Measurements from ENCODE around the gene SHF. TPM values are rescaled to one million over a fixed set of nuclear protein-coding genes. Genes with fewer than 3 reads are reported as not detected.

Gene SHF
- total and polyA plus RNA-seq, 3 experiments from 2014 or later: 1.5 to 29.5 (median 25.4) TPM

DNA sequence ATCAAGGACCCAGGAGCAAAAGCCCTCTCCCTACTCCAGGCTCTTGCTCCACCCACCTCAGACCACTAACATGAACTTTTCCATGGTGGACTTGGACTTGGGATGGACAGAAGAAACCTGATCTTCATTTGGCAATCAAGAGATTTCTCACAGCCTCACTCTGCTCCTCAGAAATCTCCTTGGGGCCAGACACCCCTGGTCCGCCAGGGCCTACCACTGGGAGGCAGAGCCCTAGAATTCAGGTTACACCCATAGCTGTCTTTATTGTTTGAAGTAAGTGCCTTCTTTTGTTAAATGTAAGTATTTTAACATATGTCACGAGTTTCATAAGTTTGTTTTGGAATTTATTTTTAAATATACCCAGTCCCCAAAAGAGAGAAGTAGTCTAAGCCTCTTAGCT is 13.2 kb downstream of the SHF start:
- Mint-ChIP-seq H3K9me3 (no peaks in the 10 kb centered on the region), H3K4me3 (no peak overlapping the region), H3K27me3 (no peaks in the 10 kb centered on the region), H3K36me3 (no peaks in the 10 kb centered on the region), H3K4me1 (no peaks in the 10 kb centered on the region), H3K27ac (peak overlapping the region in 1 of 8 donors; percentile 68)
- Histone ChIP-seq H3K27ac (ENCODE audit: low read depth, low read length) (no peak overlapping the region), H3K4me3 (ENCODE audit: low read length) (no peak overlapping the region), H3K9me3 (ENCODE audit: low read length) (no peaks in the 10 kb centered on the region), H3K4me1 (ENCODE audit: insufficient read depth, low read length) (no peaks in the 10 kb centered on the region), H3K36me3 (ENCODE audit: insufficient read depth, low read length) (no peaks in the 10 kb centered on the region), H3K27me3 (ENCODE audit: insufficient read depth, low read length, poor library complexity, severe bottlenecking) (no peaks in the 10 kb centered on the region)
- no peak for DNase-seq
- CTCF ChIA-PET: interaction anchor here (3.7 kb wide), 1 partner anchor 11 kb away, joined by 18 read pairs; no protein-coding TSS in a partner anchor
- POLR2A ChIA-PET: no interaction called here

- Mint-ChIP-seq H3K4me3 (peak overlapping the region in 1 of 7 donors; percentile 20), H3K27ac (no peak overlapping the region), H3K27me3 (no peaks in the 10 kb centered on the region), H3K4me1 (no peaks in the 10 kb centered on the region), H3K9me3 (no peaks in the 10 kb centered on the region), H3K36me3 (no peaks in the 10 kb centered on the region)
- no peaks in the 10 kb centered on the region for H3K9me3 ChIP-seq (ENCODE audit: low read length)
- no peaks in the 10 kb centered on the region for H3K27me3 ChIP-seq (ENCODE audit: insufficient read depth, low read length, poor library complexity, severe bottlenecking)
- H3K27ac ChIP-seq (ENCODE audit: low read depth, low read length): no peak overlapping the region
- no peak overlapping the region for H3K4me3 ChIP-seq (ENCODE audit: low read length)
- H3K4me1 ChIP-seq (ENCODE audit: insufficient read depth, low read length): no peaks in the 10 kb centered on the region
- ChIA-PET POLR2A (no interaction called here), CTCF (no interaction called here)
- DNase-seq: no peak
- no peaks in the 10 kb centered on the region for H3K36me3 ChIP-seq (ENCODE audit: insufficient read depth, low read length)
Observed at GRCh38 chr15:45174069-45174468, 13.7 kb downstream of the SHF start.

DNA sequence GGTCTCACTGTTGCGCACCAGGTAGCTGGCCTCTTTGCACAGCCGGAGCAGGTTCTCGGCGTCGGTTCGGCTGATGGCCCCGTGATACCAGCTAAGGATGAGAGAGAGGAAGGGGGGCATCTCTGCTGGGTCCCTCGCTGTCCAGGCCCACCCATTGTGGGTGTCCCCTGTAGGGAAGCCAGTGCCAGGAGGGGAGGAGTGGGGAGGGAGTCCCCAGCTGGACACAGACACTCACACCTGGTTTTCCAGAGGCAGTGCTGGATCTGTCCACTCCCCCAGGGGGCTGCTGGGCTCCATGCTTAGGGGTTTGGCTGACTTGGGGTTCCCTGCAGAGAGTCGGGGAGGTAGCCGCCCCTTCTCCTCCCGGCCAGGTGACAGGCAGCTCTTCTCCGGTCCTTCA is 15.9 kb downstream of the SHF start:
- Mint-ChIP-seq H3K27me3 (no peaks in the 10 kb centered on the region), H3K36me3 (no peaks in the 10 kb centered on the region), H3K4me1 (no peaks in the 10 kb centered on the region), H3K27ac (no peak overlapping the region), H3K9me3 (no peaks in the 10 kb centered on the region), H3K4me3 (no peak overlapping the region)
- no peaks in the 10 kb centered on the region for H3K4me1 ChIP-seq (ENCODE audit: insufficient read depth, low read length)
- no peaks in the 10 kb centered on the region for H3K27me3 ChIP-seq (ENCODE audit: insufficient read depth, low read length, poor library complexity, severe bottlenecking)
- POLR2A ChIA-PET: no interaction called here
- H3K36me3 ChIP-seq (ENCODE audit: insufficient read depth, low read length): no peaks in the 10 kb centered on the region
- CTCF ChIA-PET: interaction anchor here (1.0 to 2.7 kb wide), 3 partner anchors 9 to 54 kb away, joined by 5 to 8 read pairs (median 7); no protein-coding TSS in a partner anchor
- H3K4me3 ChIP-seq (ENCODE audit: low read length): no peak overlapping the region
- no peaks in the 10 kb centered on the region for H3K9me3 ChIP-seq (ENCODE audit: low read length)
- no peak for DNase-seq
- no peak overlapping the region for H3K27ac ChIP-seq (ENCODE audit: low read depth, low read length)

DNA sequence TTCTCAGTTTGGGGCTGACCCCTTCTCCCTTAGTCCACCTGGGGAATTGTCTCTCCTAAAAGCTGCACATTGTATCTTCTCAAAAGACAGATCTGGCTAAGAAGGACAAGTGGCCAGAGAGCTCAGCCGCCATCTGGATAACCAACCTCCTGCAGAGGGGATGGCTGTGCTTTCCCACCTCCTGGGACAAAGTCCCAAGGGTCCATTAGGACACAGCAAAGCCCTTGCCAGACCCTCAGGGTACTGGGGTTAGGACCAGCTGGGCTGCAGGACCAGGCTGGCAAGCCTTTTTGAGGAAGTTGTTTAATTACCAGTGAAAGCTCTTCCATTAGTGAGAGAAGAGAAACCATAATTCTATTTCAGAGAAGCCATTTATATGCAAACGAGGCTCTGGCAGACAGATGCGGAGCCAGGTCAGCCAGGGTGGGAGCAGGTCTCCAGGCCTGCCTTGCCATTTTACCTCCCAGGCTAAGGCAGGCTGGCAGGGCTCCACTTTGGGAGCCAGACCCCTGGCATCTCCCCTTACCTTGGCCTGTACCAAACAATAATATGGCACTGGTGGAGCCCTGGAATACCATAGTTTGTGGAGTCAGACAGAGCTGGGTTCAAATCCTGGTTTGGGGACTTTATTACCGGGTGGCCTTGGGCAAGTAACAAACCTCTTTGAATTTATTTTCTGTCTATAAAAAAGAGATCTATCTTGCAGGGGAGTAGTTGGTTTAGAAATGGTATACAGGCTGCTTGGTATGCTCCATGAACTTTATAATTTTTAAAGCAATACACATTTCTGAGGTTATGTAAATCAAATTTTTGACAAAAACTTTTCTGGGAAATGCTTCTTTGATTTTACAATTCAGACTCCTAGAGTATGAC is 17.9 kb downstream of the SHF start:
- CTCF ChIA-PET: interaction anchor here (2.7 to 3.5 kb wide), 3 partner anchors 9 to 52 kb away, joined by 7 to 19 read pairs (median 11); no protein-coding TSS in a partner anchor
- Mint-ChIP-seq H3K4me3 (peak overlapping the region in 1 of 7 donors; percentile 29), H3K36me3 (no peaks in the 10 kb centered on the region), H3K27me3 (no peaks in the 10 kb centered on the region), H3K9me3 (no peaks in the 10 kb centered on the region), H3K4me1 (peaks cover 2 to 17% (median 16%) of the 10 kb centered on the region in 3 donors), H3K27ac (peak overlapping the region in 5 of 8 donors; percentile 47 to 77 (median 66))
- Histone ChIP-seq H3K36me3 (ENCODE audit: insufficient read depth, low read length) (no peaks in the 10 kb centered on the region), H3K27ac (ENCODE audit: low read depth, low read length) (peak overlapping the region; percentile 2), H3K27me3 (ENCODE audit: insufficient read depth, low read length, poor library complexity, severe bottlenecking) (no peaks in the 10 kb centered on the region), H3K9me3 (ENCODE audit: low read length) (no peaks in the 10 kb centered on the region), H3K4me1 (ENCODE audit: insufficient read depth, low read length) (peaks cover 15% of the 10 kb centered on the region), H3K4me3 (ENCODE audit: low read length) (no peak overlapping the region)
- POLR2A ChIA-PET: interaction anchor here (2.9 kb wide), 1 partner anchor 31 kb away, joined by 14 read pairs; no protein-coding TSS in a partner anchor
- DNase-seq: no peak

- DNase-seq: no peak
- Mint-ChIP-seq H3K4me1 (peaks cover 4 to 22% (median 17%) of the 10 kb centered on the region in 3 donors), H3K36me3 (no peaks in the 10 kb centered on the region), H3K4me3 (peak overlapping the region in 2 of 7 donors; percentile 13 to 80), H3K27me3 (no peaks in the 10 kb centered on the region), H3K27ac (peak overlapping the region in 7 of 8 donors; percentile 46 to 85 (median 68)), H3K9me3 (no peaks in the 10 kb centered on the region)
- H3K4me1 ChIP-seq (ENCODE audit: insufficient read depth, low read length): peaks cover 15% of the 10 kb centered on the region
- H3K27ac ChIP-seq (ENCODE audit: low read depth, low read length): peak overlapping the region; percentile 6
- no peaks in the 10 kb centered on the region for H3K9me3 ChIP-seq (ENCODE audit: low read length)
- ChIA-PET CTCF (interaction anchor here (1.1 to 3.5 kb wide), 10 partner anchors 10 to 289 kb away, joined by 3 to 19 read pairs (median 6); partner anchors contain the start of gene SHF), POLR2A (interaction anchor here (1.4 to 2.9 kb wide), 2 partner anchors 29 to 32 kb away, joined by 4 to 14 read pairs; no protein-coding TSS in a partner anchor)
- H3K27me3 ChIP-seq (ENCODE audit: insufficient read depth, low read length, poor library complexity, severe bottlenecking): no peaks in the 10 kb centered on the region
- no peaks in the 10 kb centered on the region for H3K36me3 ChIP-seq (ENCODE audit: insufficient read depth, low read length)
- no peak overlapping the region for H3K4me3 ChIP-seq (ENCODE audit: low read length)
Observed at GRCh38 chr15:45168751-45169551, 18.8 kb downstream of the SHF start.

DNA sequence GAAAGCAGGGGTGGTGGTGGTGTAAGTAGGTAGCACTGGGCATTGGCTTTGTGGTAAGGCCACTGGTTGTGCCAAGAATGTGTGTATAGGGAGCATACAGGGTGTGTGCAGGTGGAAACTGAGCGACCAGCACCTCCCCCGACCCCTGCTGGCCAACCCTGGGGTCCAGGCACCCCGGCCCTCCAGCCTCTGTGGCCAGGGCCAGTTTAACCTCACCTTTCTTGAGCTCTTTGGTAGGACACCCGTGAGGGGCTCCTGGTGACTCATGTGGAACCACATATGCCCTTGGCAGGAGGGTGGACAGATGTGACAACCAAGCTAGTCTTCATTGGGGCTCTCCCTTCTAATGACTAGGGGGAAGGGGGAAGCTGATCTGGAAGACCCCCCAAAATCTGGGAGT is 19.5 kb downstream of the SHF start:
- Mint-ChIP-seq H3K27ac (peak overlapping the region in 5 of 8 donors; percentile 67 to 95 (median 85)), H3K9me3 (no peaks in the 10 kb centered on the region), H3K36me3 (no peaks in the 10 kb centered on the region), H3K4me3 (peak overlapping the region in 2 of 7 donors; percentile 18 to 80), H3K4me1 (peaks cover 4 to 22% (median 17%) of the 10 kb centered on the region in 3 donors), H3K27me3 (no peaks in the 10 kb centered on the region)
- H3K27ac ChIP-seq (ENCODE audit: low read depth, low read length): peak overlapping the region; percentile 6
- H3K4me1 ChIP-seq (ENCODE audit: insufficient read depth, low read length): peaks cover 15% of the 10 kb centered on the region
- no peaks in the 10 kb centered on the region for H3K36me3 ChIP-seq (ENCODE audit: insufficient read depth, low read length)
- no peak for DNase-seq
- H3K9me3 ChIP-seq (ENCODE audit: low read length): no peaks in the 10 kb centered on the region
- CTCF ChIA-PET: interaction anchor here (0.8 to 3.5 kb wide), 13 partner anchors 8 to 290 kb away, joined by 3 to 19 read pairs (median 6); partner anchors contain the start of gene SHF
- H3K4me3 ChIP-seq (ENCODE audit: low read length): no peak overlapping the region
- no peaks in the 10 kb centered on the region for H3K27me3 ChIP-seq (ENCODE audit: insufficient read depth, low read length, poor library complexity, severe bottlenecking)
- POLR2A ChIA-PET: interaction anchor here (1.4 to 2.9 kb wide), 4 partner anchors 12 to 42 kb away, joined by 4 to 14 read pairs (median 4); no protein-coding TSS in a partner anchor

- H3K9me3 Mint-ChIP-seq: no peaks in the 10 kb centered on the region
- CTCF ChIA-PET: interaction anchor here (0.6 to 3.5 kb wide), 20 partner anchors 9 to 290 kb away, joined by 3 to 19 read pairs (median 4); partner anchors contain the start of gene SHF
- Histone ChIP-seq H3K4me1 (ENCODE audit: insufficient read depth, low read length) (peaks cover 15% of the 10 kb centered on the region), H3K27ac (ENCODE audit: low read depth, low read length) (peak overlapping the region; percentile 85), H3K27me3 (ENCODE audit: insufficient read depth, low read length, poor library complexity, severe bottlenecking) (no peaks in the 10 kb centered on the region), H3K36me3 (ENCODE audit: insufficient read depth, low read length) (no peaks in the 10 kb centered on the region), H3K9me3 (ENCODE audit: low read length) (no peaks in the 10 kb centered on the region), H3K4me3 (ENCODE audit: low read length) (peak overlapping the region; percentile 78)
- POLR2A ChIA-PET: interaction anchor here (1.1 to 2.9 kb wide), 6 partner anchors 9 to 41 kb away, joined by 3 to 14 read pairs (median 4); partner anchors contain the start of gene SHF
- H3K27me3 Mint-ChIP-seq: no peaks in the 10 kb centered on the region
- no peak for DNase-seq
- peaks cover 9 to 22% (median 21%) of the 10 kb centered on the region in 3 donors for H3K4me1 Mint-ChIP-seq
- H3K27ac Mint-ChIP-seq: peak overlapping the region; percentile 67 to 89 (median 80)
- no peaks in the 10 kb centered on the region for H3K36me3 Mint-ChIP-seq
- H3K4me3 Mint-ChIP-seq: peak overlapping the region; percentile 67 to 91 (median 80)
Observed at GRCh38 chr15:45167631-45168205, 20.0 kb downstream of the SHF start.

Data from CD8-positive, alpha-beta memory T cell (primary cell).